K562 (cell line): Measurements from ENCODE around the gene SYNE1. TPM values are rescaled to one million over a fixed set of nuclear protein-coding genes. Genes with fewer than 3 reads are reported as not detected.

Experiments used
- ATAC-seq: fragments of 200-7000 bp; cut with Tn5 transposase; 3 replicates; pipeline ENCODE4 v1.9.1; 2020; ENCODE audit warnings: moderate library complexity
- BruUV-seq: library from RNA; stranded (reverse); fragments of 400-500 nt; replicated peaks from 2 replicates; lab custom pipeline; 2021; lab: Mats Ljungman, UMichigan
- CTCF ChIA-PET: fragments of 300-600 bp; formaldehyde crosslinking; extraction: SDS; loops from one replicate; lab custom pipeline; 2021; ENCODE audit warnings: low intra/inter-chr PET ratio; lab: Yijun Ruan, JAX
- POLR2A ChIA-PET: fragments of 300-600, 350-650 bp; sonication (Branson Sonifier 250); formaldehyde crosslinking; extraction: SDS; loops from one replicate; lab custom pipeline; 2021; ENCODE audit warnings: antibody characterized with exemption, inconsistent platforms; lab: Yijun Ruan, JAX
- DNase-seq, 4 experiments: peaks; one replicate each; pipeline versions ENCODE4 v3.0.0 to v3.0.0-alpha.2; 2011 to 2018; ENCODE audit warnings: low spot score in 3 of 4, mixed read lengths in 3 of 4; ENCODE audit errors: extremely low read depth in 1 of 4
- FAIRE-seq: peaks from 2 replicates; lab custom pipeline; 2011; peaks lifted over from hg19 to GRCh38; lab: Jason Lieb, UNC
- H2AFZ ChIP-seq: 2 replicates; pipeline ENCODE4 v1.6.0; 2011; ENCODE audit warnings: low read depth, low read length, control low read depth, inconsistent platforms
- H3K27ac ChIP-seq: fragments of 200-600 bp; 3 replicates; pipeline ENCODE4 v1.8.0; 2011; ENCODE audit warnings: low read depth, mild to moderate bottlenecking, control low read depth, inconsistent platforms, low read length, moderate library complexity, mixed read lengths; ENCODE audit errors: extremely low read depth
- H3K27me3 ChIP-seq, 2 experiments: fragments of 300-600 bp in 1 of 2; 2 replicates in 1 of 2; 3 replicates in 1 of 2; pipeline versions ENCODE4 v1.6.0 to v1.8.0; 2011; ENCODE audit warnings: inconsistent platforms in 2 of 2, low read length in 2 of 2, mild to moderate bottlenecking in 1 of 2, mixed read lengths in 1 of 2, moderate library complexity in 1 of 2; ENCODE audit not compliant: control insufficient read depth in 2 of 2, insufficient read depth in 2 of 2
- H3K36me3 ChIP-seq: fragments of 300-600 bp; 3 replicates; pipeline ENCODE4 v1.8.0; 2011; ENCODE audit warnings: mild to moderate bottlenecking, low read length, inconsistent platforms; ENCODE audit not compliant: control insufficient read depth, insufficient read depth
- H3K4me1 ChIP-seq, 2 experiments: fragments of 200-600 bp in 1 of 2; replicated peaks in 1 of 2; 2 replicates in 1 of 2; 3 replicates in 1 of 2; pipeline versions ENCODE4 v1.5.1 to v1.8.0; 2011; ENCODE audit warnings: inconsistent platforms in 2 of 2, low read length in 2 of 2, mild to moderate bottlenecking in 1 of 2, mixed read lengths in 1 of 2, moderate library complexity in 1 of 2; ENCODE audit not compliant: control insufficient read depth in 2 of 2, insufficient read depth in 2 of 2
- H3K4me2 ChIP-seq: 2 replicates; pipeline ENCODE4 v1.6.1; 2011; ENCODE audit warnings: low read length, control low read depth, inconsistent platforms, mixed read lengths; ENCODE audit not compliant: insufficient read depth
- H3K4me3 ChIP-seq: fragments of 200-600 bp; sonication (generic), shearing (Covaris generic); 2 replicates; pipeline ENCODE4 v1.5.1; 2016; ENCODE audit warnings: control low read depth, inconsistent platforms
- H3K79me2 ChIP-seq: fragments of 200-600 bp; 3 replicates; pipeline ENCODE4 v1.8.0; 2011; ENCODE audit warnings: low read length, inconsistent platforms; ENCODE audit not compliant: control insufficient read depth, insufficient read depth
- H3K9ac ChIP-seq, 2 experiments: 2 replicates each; pipeline versions ENCODE4 v1.6.0 to v1.6.1; 2011; ENCODE audit warnings: low read depth in 2 of 2, low read length in 2 of 2, control low read depth in 1 of 2, inconsistent platforms in 1 of 2, mild to moderate bottlenecking in 1 of 2, mixed read lengths in 1 of 2; ENCODE audit not compliant: insufficient read depth in 1 of 2
- H3K9me1 ChIP-seq: one replicate; pipeline ENCODE4 v1.6.0; 2011; ENCODE audit warnings: inconsistent platforms, mild to moderate bottlenecking, low read length, moderate library complexity; ENCODE audit not compliant: control insufficient read depth, insufficient read depth
- H3K9me3 ChIP-seq: replicated peaks from 2 replicates; pipeline ENCODE4 v1.5.1; 2011; ENCODE audit warnings: low read depth, low read length, inconsistent platforms; ENCODE audit not compliant: control insufficient read depth, insufficient read depth
- H4K20me1 ChIP-seq: replicated peaks from 2 replicates; pipeline ENCODE4 v1.6.1; 2011; ENCODE audit warnings: low read length, inconsistent platforms, mixed read lengths; ENCODE audit not compliant: control insufficient read depth, insufficient read depth
- JUND ChIP-seq, 2 experiments: IDR thresholded peaks; 2 replicates in 1 of 2; 3 replicates in 1 of 2; pipeline ENCODE4 v1.6.1; 2011; ENCODE audit warnings: borderline replicate concordance in 2 of 2, low read depth in 2 of 2, low read length in 2 of 2, improper control_type of control experiment in 1 of 2, missing biosample characterization in 1 of 2, missing genetic modification characterization in 1 of 2, missing genetic modification reagents in 1 of 2
- NFIX ChIP-seq: fragments of 250-450 bp; sonication (Bioruptor Pico); IDR thresholded peaks from 2 replicates; pipeline ENCODE4 v1.4.0; 2020; ENCODE audit warnings: low read depth, mild to moderate bottlenecking, moderate library complexity
- RBM25 ChIP-seq: fragments of 200-400 bp; formaldehyde crosslinking; IDR thresholded peaks from 2 replicates; pipeline ENCODE4 v1.6.1; 2018; ENCODE audit warnings: low read length, low read depth, moderate library complexity; ENCODE audit not compliant: severe bottlenecking
- RFX5 ChIP-seq: IDR thresholded peaks from 2 replicates; pipeline ENCODE4 v1.6.1; 2011; ENCODE audit warnings: low read depth, mild to moderate bottlenecking, improper control_type of control experiment, low read length
- RHOXF2B ChIP-seq: fragments of 250-450 bp; sonication (Bioruptor Pico); conservative IDR thresholded peaks from 2 replicates; pipeline ENCODE4 v1.5.1; 2021
- SAP30 ChIP-seq: fragments of 200-600 bp; sonication (generic); IDR thresholded peaks from 2 replicates; pipeline ENCODE4 v1.6.1; 2012; ENCODE audit warnings: borderline replicate concordance, low read depth, mild to moderate bottlenecking, moderate library complexity, low read length, control low read depth, inconsistent platforms; ENCODE audit not compliant: insufficient read depth, poor library complexity, severe bottlenecking
- SNIP1 ChIP-seq: fragments of 450-650 bp; IDR thresholded peaks from 2 replicates; pipeline ENCODE4 v1.7.1; 2017; ENCODE audit warnings: low read depth, mild to moderate bottlenecking
- SRSF1 ChIP-seq: fragments of 200-400 bp; formaldehyde crosslinking; IDR thresholded peaks from 2 replicates; pipeline ENCODE4 v1.6.1; 2017; ENCODE audit warnings: mild to moderate bottlenecking, low read depth, low read length, moderate library complexity
- TFAM ChIP-seq: fragments of 250-450 bp; sonication (Bioruptor Pico); conservative IDR thresholded peaks from 2 replicates; pipeline ENCODE4 v1.5.0; 2021; ENCODE audit warnings: mild to moderate bottlenecking, moderate library complexity
- YY1 ChIP-seq, 3 experiments: IDR thresholded peaks; 2 replicates each; pipeline ENCODE4 v1.6.1; 2011; ENCODE audit warnings: low read length in 2 of 3, mild to moderate bottlenecking in 2 of 3, moderate library complexity in 2 of 3, borderline replicate concordance in 1 of 3, control low read depth in 1 of 3, low read depth in 1 of 3; ENCODE audit not compliant: insufficient read depth in 3 of 3, insufficient replicate concordance in 2 of 3, control insufficient read depth in 1 of 3, insufficient read length in 1 of 3; ENCODE audit errors: extremely low read depth in 1 of 3
- ZBTB17 ChIP-seq: fragments of 450-650 bp; formaldehyde crosslinking; IDR thresholded peaks from 2 replicates; pipeline ENCODE4 v1.4.0; 2020; ENCODE audit warnings: mild to moderate bottlenecking
- WGBS: fragments of 100-300 bp; shearing (Covaris generic); methylation state at CpG from one replicate; pipeline ENCODE4 v1.1.6; 2016; ENCODE audit warnings: low coverage, mixed read lengths; ENCODE audit not compliant: insufficient coverage; ENCODE audit errors: missing lambda C conversion rate; 5-methylcytosine and 5-hydroxymethylcytosine counted together
- in situ Hi-C: fragments of 300-500 bp; cut with MboI; formaldehyde crosslinking; loops from 4 replicates; pipeline ENCODE4 v1.15.0; 2018; ENCODE audit warnings: inconsistent platforms, mixed read lengths
- intact Hi-C: fragments of 100-400 bp; cut with micrococcal nuclease; formaldehyde crosslinking; loops from 2 replicates; pipeline ENCODE4 v1.14.2; 2022
- polyA plus RNA-seq, 8 experiments: library from polyadenylated mRNA; depleted of rRNA in 4 of 8; stranded (reverse) in 5 of 8; unstranded in 3 of 8; fragments of >200 nt; fragmentation: Nextera tagmentation in 2 of 8; fragmentation: Illumina TruSeq in 1 of 8; extraction: Ambion mirVana in 2 of 8; extraction: Trizol in 1 of 8; gene quantifications; 2 replicates each; pipeline versions ENCODE4 v1.2.1 to v1.2.3, GENCODE V29; 2011 to 2014; ENCODE audit warnings: inconsistent platforms in 1 of 8, missing spikeins in 1 of 8
- total RNA-seq, 7 experiments: library from RNA; depleted of rRNA in 6 of 7; stranded (reverse); fragments of >200 nt in 6 of 7; fragmentation: Illumina TruSeq in 2 of 7; extraction: Trizol in 2 of 7; gene quantifications; 2 replicates each; pipeline versions ENCODE4 v1.2.1 to v1.2.3, GENCODE V29; 2011 to 2021; ENCODE audit warnings: low replicate concordance in 1 of 7
- TF ChIP-seq, protein P1 (sequence below): fragments of 250-450 bp; sonication (Bioruptor Pico); IDR thresholded peaks from 2 replicates; pipeline ENCODE4 v1.5.0; 2021; ENCODE audit warnings: mild to moderate bottlenecking, moderate library complexity
- TF ChIP-seq, protein P2 (sequence below): fragments of 250-450 bp; sonication (Bioruptor Pico); IDR thresholded peaks from 2 replicates; pipeline ENCODE4 v1.5.0; 2022; ENCODE audit warnings: mild to moderate bottlenecking
- TF ChIP-seq, protein P3 (sequence below): sonication (generic); formaldehyde crosslinking; IDR thresholded peaks from 2 replicates; pipeline ENCODE4 v1.8.0; 2022; ENCODE audit warnings: mild to moderate bottlenecking, missing genetic modification reagents, borderline replicate concordance

The SYNE1 gene
- total and polyA plus RNA-seq, 9 of the 15 experiments (the other 6 are each of a cell fraction or from before 2014, with no cell fraction given) = under 0.01 to 0.42 (median 0.08) TPM; not detected in 1

- WGBS = 0% methylated on average over 2 of the region's 2 CpGs
- no peaks in the 10 kb centered on the region for H3K79me2 ChIP-seq
- no TSS peak for BruUV-seq
- no peaks in the 10 kb centered on the region for H3K36me3 ChIP-seq
- ChIA-PET CTCF (no interaction called here), POLR2A (no interaction called here)
- FAIRE-seq = no peak
- H3K4me3 ChIP-seq = no peak overlapping the region
- no peak overlapping the region for H3K27ac ChIP-seq
- in situ Hi-C loops (no loop called here), intact Hi-C loops (no loop called here)
- no peaks in the 10 kb centered on the region for H3K4me1 ChIP-seq
- no peak overlapping the region for H3K9ac ChIP-seq
- no peaks in the 10 kb centered on the region for H4K20me1 ChIP-seq
- no peaks in the 10 kb centered on the region for H3K27me3 ChIP-seq
- no peak overlapping the region for H3K4me2 ChIP-seq
- H2AFZ ChIP-seq = no peak overlapping the region
- ATAC-seq = no peak
- DNase-seq = no peak
- no peaks in the 10 kb centered on the region for H3K9me1 ChIP-seq
- no peaks in the 10 kb centered on the region for H3K9me3 ChIP-seq
- TF ChIP-seq, protein P1, sequence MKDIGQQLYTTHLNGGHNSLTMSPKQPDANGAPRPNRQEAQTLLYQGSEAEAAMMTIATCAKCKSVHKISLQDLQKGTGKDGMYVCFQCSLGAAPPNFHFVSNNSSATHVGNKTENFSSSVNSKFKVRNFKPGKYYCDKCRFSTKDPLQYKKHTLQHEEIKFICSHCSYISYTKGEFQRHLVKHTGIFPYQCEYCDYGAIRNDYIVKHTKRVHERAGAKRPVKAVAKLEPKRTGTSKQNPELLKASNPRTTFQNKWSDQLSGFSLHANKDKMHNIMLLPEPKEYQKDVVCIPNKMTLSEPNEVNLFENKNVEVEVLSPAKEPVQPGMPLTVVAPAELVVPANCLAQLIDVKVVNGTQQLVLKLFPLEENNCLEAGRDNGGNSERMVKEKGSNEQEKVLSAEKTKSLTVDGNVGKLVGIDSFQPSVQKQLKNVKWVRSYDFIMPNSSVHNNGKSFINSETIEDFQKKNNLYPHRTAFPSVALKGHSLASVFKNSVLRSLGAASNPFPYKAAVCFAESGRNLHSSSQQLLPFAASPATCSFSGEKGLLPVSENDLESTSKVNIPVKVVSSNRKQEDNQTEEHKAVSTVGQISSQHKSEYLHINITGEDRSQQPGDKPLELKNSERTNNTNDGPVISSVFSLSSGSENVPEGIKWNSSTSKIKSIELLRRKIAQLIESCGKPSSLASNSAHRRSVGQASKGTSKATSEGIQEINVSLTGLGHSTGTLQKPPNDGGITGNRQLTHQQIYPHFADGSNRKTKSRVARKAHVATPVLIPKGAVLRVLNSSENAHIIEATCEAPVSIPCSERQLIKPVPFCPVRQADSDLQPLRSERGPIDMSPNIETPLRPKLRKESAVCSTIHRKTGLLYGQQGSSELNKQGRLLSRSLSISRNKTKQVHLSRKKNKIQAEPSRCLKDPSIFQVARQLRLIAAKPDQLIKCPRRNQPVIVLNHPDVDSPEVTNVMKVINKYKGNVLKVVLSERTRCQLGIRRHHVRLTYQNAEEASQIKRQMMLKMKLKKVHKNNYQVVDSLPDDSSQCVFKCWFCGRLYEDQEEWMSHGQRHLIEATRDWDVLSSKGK (CRISPR knock-in tag) = no peak
- no peak for TF ChIP-seq SAP30
- TF ChIP-seq RFX5 = no peak
- no peak for TF ChIP-seq RBM25
- no peak for TF ChIP-seq TFAM
- TF ChIP-seq, protein P2, sequence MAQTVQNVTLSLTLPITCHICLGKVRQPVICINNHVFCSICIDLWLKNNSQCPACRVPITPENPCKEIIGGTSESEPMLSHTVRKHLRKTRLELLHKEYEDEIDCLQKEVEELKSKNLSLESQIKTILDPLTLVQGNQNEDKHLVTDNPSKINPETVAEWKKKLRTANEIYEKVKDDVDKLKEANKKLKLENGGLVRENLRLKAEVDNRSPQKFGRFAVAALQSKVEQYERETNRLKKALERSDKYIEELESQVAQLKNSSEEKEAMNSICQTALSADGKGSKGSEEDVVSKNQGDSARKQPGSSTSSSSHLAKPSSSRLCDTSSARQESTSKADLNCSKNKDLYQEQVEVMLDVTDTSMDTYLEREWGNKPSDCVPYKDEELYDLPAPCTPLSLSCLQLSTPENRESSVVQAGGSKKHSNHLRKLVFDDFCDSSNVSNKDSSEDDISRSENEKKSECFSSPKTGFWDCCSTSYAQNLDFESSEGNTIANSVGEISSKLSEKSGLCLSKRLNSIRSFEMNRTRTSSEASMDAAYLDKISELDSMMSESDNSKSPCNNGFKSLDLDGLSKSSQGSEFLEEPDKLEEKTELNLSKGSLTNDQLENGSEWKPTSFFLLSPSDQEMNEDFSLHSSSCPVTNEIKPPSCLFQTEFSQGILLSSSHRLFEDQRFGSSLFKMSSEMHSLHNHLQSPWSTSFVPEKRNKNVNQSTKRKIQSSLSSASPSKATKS (CRISPR knock-in tag) = no peak
- TF ChIP-seq, protein P3, sequence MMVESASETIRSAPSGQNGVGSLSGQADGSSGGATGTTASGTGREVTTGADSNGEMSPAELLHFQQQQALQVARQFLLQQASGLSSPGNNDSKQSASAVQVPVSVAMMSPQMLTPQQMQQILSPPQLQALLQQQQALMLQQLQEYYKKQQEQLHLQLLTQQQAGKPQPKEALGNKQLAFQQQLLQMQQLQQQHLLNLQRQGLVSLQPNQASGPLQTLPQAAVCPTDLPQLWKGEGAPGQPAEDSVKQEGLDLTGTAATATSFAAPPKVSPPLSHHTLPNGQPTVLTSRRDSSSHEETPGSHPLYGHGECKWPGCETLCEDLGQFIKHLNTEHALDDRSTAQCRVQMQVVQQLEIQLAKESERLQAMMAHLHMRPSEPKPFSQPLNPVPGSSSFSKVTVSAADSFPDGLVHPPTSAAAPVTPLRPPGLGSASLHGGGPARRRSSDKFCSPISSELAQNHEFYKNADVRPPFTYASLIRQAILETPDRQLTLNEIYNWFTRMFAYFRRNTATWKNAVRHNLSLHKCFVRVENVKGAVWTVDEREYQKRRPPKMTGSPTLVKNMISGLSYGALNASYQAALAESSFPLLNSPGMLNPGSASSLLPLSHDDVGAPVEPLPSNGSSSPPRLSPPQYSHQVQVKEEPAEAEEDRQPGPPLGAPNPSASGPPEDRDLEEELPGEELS = no peak
- no peak for TF ChIP-seq YY1 (IDR thresholded peaks at IDR 0.05; ENCODE audit: borderline replicate concordance in 1 of 3, control insufficient read depth in 1 of 3, extremely low read depth in 1 of 3, insufficient read depth in 3 of 3, insufficient read length in 1 of 3, insufficient replicate concordance in 2 of 3, low read depth in 1 of 3, low read length in 2 of 3)
- TF ChIP-seq SRSF1 = no peak
- no peak for TF ChIP-seq NFIX (CRISPR knock-in tag)
- no peak for TF ChIP-seq RHOXF2B (CRISPR knock-in tag)
- no peak for TF ChIP-seq JUND (IDR thresholded peaks at IDR 0.05; ENCODE audit: borderline replicate concordance, low read depth, low read length)
- no peak for TF ChIP-seq JUND (tag; IDR thresholded peaks at IDR 0.05; ENCODE audit: borderline replicate concordance, low read depth, low read length)
- no peak for TF ChIP-seq SNIP1
- TF ChIP-seq ZBTB17 (CRISPR knock-in tag) = no peak
Measured at GRCh38 chr6:152189736-152190135, 447.4 kb downstream of the SYNE1 start.
